HEK293 (cell line): ENCODE measurements around the gene TTLL12.

Source experiments
- CTCF ChIA-PET: fragments of 350-600 bp; formaldehyde crosslinking; extraction: SDS; loops from one replicate; lab custom pipeline; 2021; ENCODE audit warnings: antibody characterized with exemption; lab: Yijun Ruan, JAX
- POLR2A ChIA-PET: fragments of 300-600 bp; formaldehyde crosslinking; extraction: SDS; loops from one replicate; lab custom pipeline; 2020; ENCODE audit warnings: antibody characterized with exemption, inconsistent platforms; lab: Yijun Ruan, JAX
- H3K27ac ChIP-seq: fragments of 200-500 bp; sonication (Bioruptor generic); 2 replicates; pipeline ENCODE4 v1.5.1; 2014; ENCODE audit warnings: low read depth, low read length, control low read depth, inconsistent platforms; ENCODE audit errors: extremely low read depth
- H3K36me3 ChIP-seq, 2 experiments: fragments of 200-500 bp in 1 of 2; sonication (Bioruptor generic) in 1 of 2; 1 replicate in 1 of 2; 2 replicates in 1 of 2; pipeline ENCODE4 v1.5.1; 2014 to 2017; ENCODE audit warnings: inconsistent platforms in 2 of 2, low read length in 2 of 2; ENCODE audit not compliant: control insufficient read depth in 2 of 2, insufficient read depth in 1 of 2
- H3K4me1 ChIP-seq: fragments of 200-500 bp; sonication (Bioruptor generic); 2 replicates; pipeline ENCODE4 v1.5.1; 2014; ENCODE audit warnings: mild to moderate bottlenecking, low read length, inconsistent platforms; ENCODE audit not compliant: control insufficient read depth, insufficient read depth
- H3K4me3 ChIP-seq: 2 replicates; pipeline ENCODE4 v1.5.1; 2011; ENCODE audit warnings: low read depth, mild to moderate bottlenecking, control low read depth, low read length, moderate library complexity
- H3K9me3 ChIP-seq: fragments of 200-500 bp; sonication (Bioruptor generic); 2 replicates; pipeline ENCODE4 v1.5.1; 2014; ENCODE audit warnings: low read depth, low read length, inconsistent platforms; ENCODE audit not compliant: control insufficient read depth, insufficient read depth
- GLI4 ChIP-seq: fragments of 450-650 bp; formaldehyde crosslinking; IDR thresholded peaks from 2 replicates; pipeline ENCODE4 v1.5.1; 2016; ENCODE audit warnings: missing biosample characterization, missing genetic modification characterization
- HIC1 ChIP-seq: fragments of 450-650 bp; formaldehyde crosslinking; IDR thresholded peaks from 2 replicates; pipeline ENCODE4 v1.5.1; 2016; ENCODE audit warnings: missing biosample characterization, missing genetic modification characterization
- KLF10 ChIP-seq: fragments of 450-650 bp; IDR thresholded peaks from 2 replicates; pipeline ENCODE4 v1.5.1; 2018; ENCODE audit warnings: missing biosample characterization, mild to moderate bottlenecking, missing genetic modification characterization
- KLF16 ChIP-seq: fragments of 450-650 bp; formaldehyde crosslinking; IDR thresholded peaks from 2 replicates; pipeline ENCODE4 v1.5.1; 2017; ENCODE audit warnings: missing biosample characterization, missing genetic modification characterization
- KLF9 ChIP-seq: fragments of 450-650 bp; formaldehyde crosslinking; IDR thresholded peaks from 2 replicates; pipeline ENCODE4 v1.5.1; 2016; ENCODE audit warnings: missing biosample characterization, missing genetic modification characterization, low read depth
- MEIS1 ChIP-seq: sonication (generic); formaldehyde crosslinking; IDR thresholded peaks from 2 replicates; pipeline ENCODE4 v1.8.1; 2022; ENCODE audit warnings: missing genetic modification reagents, mild to moderate bottlenecking, borderline replicate concordance
- MZF1 ChIP-seq: fragments of 450-650 bp; formaldehyde crosslinking; IDR thresholded peaks from 2 replicates; pipeline ENCODE4 v1.5.1; 2017; ENCODE audit warnings: missing biosample characterization, missing genetic modification characterization, borderline replicate concordance
- PBX3 ChIP-seq: sonication (generic); formaldehyde crosslinking; IDR thresholded peaks from 2 replicates; pipeline ENCODE4 v1.8.1; 2022; ENCODE audit warnings: mild to moderate bottlenecking, moderate library complexity, missing genetic modification reagents
- PRDM2 ChIP-seq: fragments of 450-650 bp; formaldehyde crosslinking; IDR thresholded peaks from 2 replicates; pipeline ENCODE4 v1.5.1; 2016; ENCODE audit warnings: missing biosample characterization, missing genetic modification characterization, borderline replicate concordance
- SP2 ChIP-seq: fragments of 450-650 bp; formaldehyde crosslinking; IDR thresholded peaks from 2 replicates; pipeline ENCODE4 v1.5.1; 2016; ENCODE audit warnings: missing biosample characterization, missing genetic modification characterization
- ZBTB44 ChIP-seq: fragments of 450-650 bp; IDR thresholded peaks from 2 replicates; pipeline ENCODE4 v1.5.1; 2018; ENCODE audit warnings: missing biosample characterization, mild to moderate bottlenecking, missing genetic modification characterization
- ZIC2 ChIP-seq: fragments of 450-650 bp; formaldehyde crosslinking; IDR thresholded peaks from 2 replicates; pipeline ENCODE4 v1.5.1; 2016; ENCODE audit warnings: missing biosample characterization, missing genetic modification characterization
- ZNF155 ChIP-seq: fragments of 450-650 bp; formaldehyde crosslinking; IDR thresholded peaks from 2 replicates; pipeline ENCODE4 v1.5.1; 2016; ENCODE audit warnings: missing biosample characterization, missing genetic modification characterization
- ZNF174 ChIP-seq: fragments of 450-650 bp; formaldehyde crosslinking; IDR thresholded peaks from 2 replicates; pipeline ENCODE4 v1.5.0; 2017; ENCODE audit warnings: missing biosample characterization, mild to moderate bottlenecking, missing genetic modification characterization
- ZNF26 ChIP-seq: fragments of 450-650 bp; formaldehyde crosslinking; IDR thresholded peaks from 2 replicates; pipeline ENCODE4 v1.5.1; 2016; ENCODE audit warnings: missing biosample characterization, missing genetic modification characterization
- ZNF292 ChIP-seq: fragments of 450-650 bp; formaldehyde crosslinking; IDR thresholded peaks from 2 replicates; pipeline ENCODE4 v1.5.1; 2016; ENCODE audit warnings: low read depth, missing biosample characterization, missing genetic modification characterization, borderline replicate concordance
- ZNF529 ChIP-seq: fragments of 450-650 bp; formaldehyde crosslinking; IDR thresholded peaks from 2 replicates; pipeline ENCODE4 v1.5.1; 2017; ENCODE audit warnings: missing genetic modification characterization, missing biosample characterization; ENCODE audit not compliant: insufficient replicate concordance
- ZNF629 ChIP-seq: fragments of 450-650 bp; formaldehyde crosslinking; IDR thresholded peaks from 2 replicates; pipeline ENCODE4 v1.5.1; 2017; ENCODE audit warnings: missing biosample characterization, missing genetic modification characterization
- ZNF658 ChIP-seq: fragments of 450-650 bp; formaldehyde crosslinking; IDR thresholded peaks from 2 replicates; pipeline ENCODE4; 2016; ENCODE audit warnings: missing biosample characterization, missing genetic modification characterization
- ZNF664 ChIP-seq: fragments of 450-650 bp; formaldehyde crosslinking; IDR thresholded peaks from 2 replicates; pipeline ENCODE4 v1.5.1; 2016; ENCODE audit warnings: missing biosample characterization, missing genetic modification characterization
- ZNF830 ChIP-seq: fragments of 450-650 bp; IDR thresholded peaks from 2 replicates; pipeline ENCODE4 v1.5.0; 2018; ENCODE audit warnings: missing biosample characterization, missing genetic modification characterization, low read depth, mild to moderate bottlenecking, moderate library complexity
- ZSCAN18 ChIP-seq: fragments of 450-650 bp; formaldehyde crosslinking; IDR thresholded peaks from 2 replicates; pipeline ENCODE4 v1.5.1; 2016; ENCODE audit warnings: missing biosample characterization, missing genetic modification characterization
- ZXDB ChIP-seq: fragments of 450-650 bp; formaldehyde crosslinking; IDR thresholded peaks from 2 replicates; pipeline ENCODE4 v1.5.1; 2016; ENCODE audit warnings: missing biosample characterization, missing genetic modification characterization

TTLL12 gene

GRCh38 chr22:43144949-43145348 lies 42.0 kb downstream of the TTLL12 start (continued):
- no peak for TF ChIP-seq PRDM2
- TF ChIP-seq ZNF155 (tag by site-specific recombination) = no peak
- no peak for TF ChIP-seq HIC1 (tag by site-specific recombination)
- no peak for TF ChIP-seq ZXDB
- no peak for TF ChIP-seq ZNF658 (tag by site-specific recombination)
- TF ChIP-seq ZNF830 = no peak
- TF ChIP-seq ZNF664 = no peak
- no peak for TF ChIP-seq PBX3 (CRISPR knock-in tag)
- TF ChIP-seq ZNF292 = no peak
- no peak for TF ChIP-seq GLI4 (tag by site-specific recombination)
- TF ChIP-seq ZNF26 = no peak
- no peak for TF ChIP-seq ZSCAN18 (tag by site-specific recombination)
- no peak for TF ChIP-seq ZNF529
- TF ChIP-seq, all 188 proteins: peak for 0

GRCh38 chr22:43142880-43143562 lies 43.9 kb downstream of the TTLL12 start, which contains the start of gene MCAT:
Gene MCAT, minus strand, starts transcription at chr22:43143398. Its CDS starts 50 bp downstream, at chr22:43143348.
- Histone ChIP-seq H3K27ac (peak within 1 kb of the TSS; percentile 68), H3K4me3 (peak within 1 kb of the TSS; percentile 74), H3K9me3 (no peaks in the 10 kb centered on the region), H3K4me1 (peaks cover 3% of the 10 kb centered on the region; the same call in 1 of the 2 replicates), H3K36me3 (peaks cover 26 to 34% of the 10 kb centered on the region in 2 experiments)
- POLR2A ChIA-PET = interaction anchor here (0.6 to 1.4 kb wide), 5 partner anchors 12 to 616 kb away, joined by 3 to 6 read pairs (median 4); no protein-coding TSS in a partner anchor
- CTCF ChIA-PET = interaction anchor here (0.7 kb wide), 1 partner anchor 18 kb away, joined by 3 read pairs; no protein-coding TSS in a partner anchor
- TF ChIP-seq KLF16 (tag by site-specific recombination) = peak; percentile 51; the same call in 1 of the 2 replicates
- peak; percentile 35; the same call in 1 of the 2 replicates for TF ChIP-seq MEIS1
- peak; percentile 52 for TF ChIP-seq ZNF629 (tag by site-specific recombination)
- TF ChIP-seq ZNF174 = no peak
- TF ChIP-seq ZBTB44 (tag by site-specific recombination) = peak; percentile 71
- TF ChIP-seq MZF1 (tag by site-specific recombination) = no peak
- no peak for TF ChIP-seq ZNF529
- peak; percentile 15; the same call in 1 of the 2 replicates for TF ChIP-seq ZIC2 (tag by site-specific recombination)
- TF ChIP-seq KLF10 = peak; percentile 65
- TF ChIP-seq KLF9 (tag by site-specific recombination) = no peak; the same call in 1 of the 2 replicates
- peak; percentile 60 for TF ChIP-seq SP2 (tag by site-specific recombination)
